NCI-H1436 treated with DMSO at 0.1 percent for 48 hours (cell line): ENCODE measurements around the gene MRFAP1L1.

Source experiments
- DNase-seq: peaks from one replicate; lab custom pipeline; 2025; lab: John Stamatoyannopoulos, UW

Gene MRFAP1L1

GRCh38 chr4:6716018-6716911 lies 6.6 kb upstream of the MRFAP1L1 start, which contains the start of gene BLOC1S4:
Gene BLOC1S4, plus strand, starts transcription at chr4:6716174. Its CDS starts 36 bp downstream, at chr4:6716210.
- no peak for DNase-seq

DNA sequence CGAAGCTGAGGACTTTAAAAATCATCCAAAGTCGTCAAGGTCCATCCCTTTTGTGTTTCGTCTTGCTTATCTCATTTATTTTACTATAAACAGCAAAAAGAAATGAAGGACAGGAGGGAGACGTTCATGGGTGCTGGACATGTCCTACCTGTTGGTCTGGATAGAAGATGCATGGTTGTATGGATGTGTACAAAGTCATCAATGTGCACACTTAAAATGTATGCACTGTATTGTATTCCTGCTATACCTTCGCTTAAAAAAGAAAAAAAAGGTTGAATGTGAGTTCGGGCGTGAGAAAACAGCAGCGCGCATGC lies 6.0 kb upstream of the MRFAP1L1 start:
- no peak for DNase-seq

- DNase-seq = no peak
These were observed 5.3 kb upstream of the MRFAP1L1 start for GRCh38 chr4:6714954-6715353.

DNA sequence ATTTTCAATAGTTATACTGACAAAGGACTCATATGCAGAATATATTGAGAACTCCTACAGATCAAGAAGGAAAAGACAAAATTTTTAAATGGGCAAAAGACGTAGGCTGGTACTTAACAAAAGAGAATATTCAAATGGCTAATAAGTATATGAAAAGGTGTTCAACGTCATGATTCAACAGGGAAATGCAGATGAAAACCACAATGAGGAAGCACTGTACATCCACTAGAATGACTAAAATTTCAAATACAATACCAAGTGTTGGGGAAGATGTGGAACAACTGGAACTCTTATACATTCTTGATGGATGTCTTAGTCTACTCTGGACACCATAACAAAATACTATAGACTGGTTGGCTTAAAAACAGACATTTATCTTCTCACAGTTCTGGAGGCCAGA lies 1.3 kb upstream of the MRFAP1L1 start:
- no peak for DNase-seq

- no peak for DNase-seq
These were observed 617 bp upstream of the MRFAP1L1 start for GRCh38 chr4:6710282-6710681.

DNA sequence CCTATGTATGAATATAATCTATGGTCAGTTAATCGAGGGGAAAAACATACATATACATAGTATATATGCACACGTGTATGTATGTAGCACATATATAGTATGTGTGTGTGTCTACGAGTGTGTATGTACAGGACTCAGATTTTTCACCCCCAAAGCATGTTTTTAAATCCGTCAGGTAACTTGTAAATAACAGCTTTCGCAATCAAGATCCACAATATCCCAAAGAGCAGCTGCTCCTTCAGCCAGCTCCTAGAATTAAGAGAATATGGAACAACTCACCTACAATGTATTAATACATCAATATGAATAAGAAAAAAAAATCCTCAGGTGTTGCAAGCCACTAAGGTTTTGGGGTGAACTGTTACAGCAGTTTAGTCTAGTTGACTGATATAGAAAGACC lies 3.5 kb downstream of the MRFAP1L1 start:
- DNase-seq = no peak

GRCh38 chr4:6705646-6706045 lies 4.0 kb downstream of the MRFAP1L1 start:
- DNase-seq = no peak

GRCh38 chr4:6703786-6704185 lies 5.9 kb downstream of the MRFAP1L1 start:
- no peak for DNase-seq

- DNase-seq = no peak
These were observed 6.9 kb downstream of the MRFAP1L1 start for GRCh38 chr4:6702761-6703160.

- no peak for DNase-seq
These were observed 8.3 kb downstream of the MRFAP1L1 start for GRCh38 chr4:6701371-6701770.

GRCh38 chr4:6699903-6700302 lies 9.8 kb downstream of the MRFAP1L1 start:
- no peak for DNase-seq

DNA sequence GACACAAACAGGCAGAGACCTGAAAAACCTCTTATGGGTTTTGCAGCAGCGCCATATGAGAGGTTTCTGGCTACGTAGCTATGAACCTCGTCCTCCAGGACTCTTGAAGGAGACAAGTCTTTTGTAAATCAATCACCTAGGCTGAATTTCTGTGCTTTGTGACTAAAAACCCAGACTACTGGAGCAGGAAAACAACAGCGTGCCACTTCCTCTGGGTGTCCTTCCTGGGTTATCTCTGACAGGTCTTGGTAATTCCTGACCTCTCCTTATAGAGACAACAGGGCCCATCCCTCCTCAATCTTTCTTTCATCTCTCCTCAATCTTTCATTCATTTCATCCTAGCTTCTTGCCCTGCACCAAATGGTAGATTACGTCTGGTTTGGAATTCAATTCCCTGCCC lies 10.3 kb downstream of the MRFAP1L1 start:
- DNase-seq = no peak

- no peak for DNase-seq
These were observed 12.5 kb downstream of the MRFAP1L1 start for GRCh38 chr4:6697131-6697530.

GRCh38 chr4:6696611-6697010 lies 13.1 kb downstream of the MRFAP1L1 start:
- no peak for DNase-seq

DNA sequence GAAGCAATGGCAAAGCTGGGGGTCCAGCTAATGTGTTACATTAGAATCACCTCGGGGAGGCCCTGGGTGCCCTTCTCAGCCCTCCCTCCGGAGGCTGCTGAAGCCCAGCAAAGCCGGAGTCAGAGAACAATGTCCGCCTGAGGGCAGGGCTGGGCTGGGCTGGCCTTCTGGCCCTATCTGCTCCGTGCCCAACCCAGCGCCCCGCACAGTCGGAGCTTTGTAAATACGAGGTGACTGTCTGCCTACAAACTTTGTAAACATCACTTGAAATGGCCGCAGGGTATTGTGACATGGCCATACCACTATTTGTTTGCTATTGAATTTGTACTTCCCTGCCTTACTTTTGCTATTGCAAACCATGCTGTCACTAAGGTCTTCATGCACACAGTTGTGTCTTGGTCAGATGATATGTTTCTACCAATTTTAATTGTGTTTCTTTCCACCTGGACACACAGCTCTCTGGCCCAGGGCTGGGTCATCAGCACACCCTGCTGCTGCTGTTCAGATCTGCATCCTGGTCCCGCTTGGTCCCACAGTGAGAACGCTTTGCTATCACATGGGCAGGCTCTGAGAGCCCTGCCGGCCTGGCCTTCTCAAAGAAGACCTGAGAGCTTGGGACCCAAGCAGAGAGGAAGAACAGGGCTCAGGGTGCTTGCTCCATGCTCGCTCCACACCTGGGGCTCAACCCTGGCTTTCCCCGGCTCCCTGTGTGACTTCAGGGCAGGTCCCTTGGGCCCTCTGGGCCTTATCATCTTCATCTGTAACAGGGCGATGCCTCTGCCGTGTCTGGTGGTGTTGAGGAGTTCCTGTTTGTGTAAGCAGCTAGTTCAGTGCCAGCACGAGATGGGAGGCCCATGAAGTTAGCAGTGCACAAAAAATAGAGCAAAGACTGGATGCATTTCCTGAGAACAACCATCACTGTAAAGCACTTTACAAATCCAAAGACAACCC lies 13.7 kb downstream of the MRFAP1L1 start:
- DNase-seq = no peak

- DNase-seq = no peak
These were observed 15.3 kb downstream of the MRFAP1L1 start for GRCh38 chr4:6694177-6694901.

DNA sequence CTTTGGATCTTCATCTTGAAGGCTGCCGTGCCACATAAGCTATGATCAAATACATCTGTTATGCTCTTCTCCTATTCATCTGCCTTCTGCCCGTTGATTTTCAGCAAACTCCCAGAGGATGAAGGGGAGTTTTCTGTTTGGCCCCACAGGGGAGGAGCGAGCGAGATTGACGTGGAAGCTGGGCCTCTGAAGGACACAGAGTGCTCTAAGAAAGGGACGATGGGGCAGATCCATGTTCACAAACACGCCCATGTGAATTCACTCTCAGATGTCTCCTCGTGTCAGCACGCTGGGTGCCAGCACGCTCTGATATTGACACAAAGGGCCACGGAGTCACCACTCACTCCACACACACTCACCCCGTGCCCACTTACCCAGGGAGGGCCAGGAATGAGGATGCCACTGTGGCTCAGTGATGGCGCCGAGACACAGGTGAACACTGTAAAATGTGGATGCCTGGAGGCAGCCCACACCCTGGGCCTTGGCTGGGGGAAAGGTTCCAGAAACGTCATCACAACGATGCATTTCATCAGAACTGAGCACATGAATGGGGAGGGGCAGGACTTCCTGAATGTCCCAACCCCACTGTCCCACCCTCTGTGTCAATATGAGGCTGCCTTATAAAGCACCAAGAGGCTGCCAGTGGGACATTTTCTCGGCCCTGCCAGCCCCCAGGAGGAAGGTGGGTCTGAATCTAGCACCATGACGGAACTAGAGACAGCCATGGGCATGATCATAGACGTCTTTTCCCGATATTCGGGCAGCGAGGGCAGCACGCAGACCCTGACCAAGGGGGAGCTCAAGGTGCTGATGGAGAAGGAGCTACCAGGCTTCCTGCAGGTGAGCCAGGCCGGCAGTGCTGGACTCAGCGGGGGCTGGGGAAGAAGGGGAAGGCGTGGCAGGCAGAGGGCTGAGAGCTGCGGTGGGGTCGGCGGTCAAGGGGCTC lies 16.2 kb downstream of the MRFAP1L1 start, which contains the start of gene S100P:
Gene S100P (plus strand): TSS at position 648 of the 946 bp plus-strand sequence. CDS start 55 bp downstream, at position 703.
- no peak for DNase-seq

DNA sequence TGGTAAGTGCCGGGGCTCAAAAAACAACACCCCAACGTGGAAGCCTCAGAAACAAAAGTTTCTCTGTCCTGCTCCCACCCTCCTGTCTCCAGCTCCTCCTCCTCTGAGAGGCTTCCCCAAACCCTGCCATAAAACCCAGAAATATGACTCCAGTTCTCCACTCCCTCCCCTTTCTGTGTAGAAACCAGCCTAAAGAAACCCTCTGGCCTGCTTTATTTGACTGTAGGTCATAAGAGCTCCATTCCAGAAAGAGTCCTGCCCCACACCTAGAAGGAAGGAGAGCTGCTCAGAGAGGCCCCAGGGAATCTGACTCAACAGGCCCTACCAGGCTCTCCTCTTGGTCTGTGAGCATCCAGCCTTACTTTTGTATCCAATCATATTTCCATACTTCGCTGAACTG lies 16.9 kb downstream of the MRFAP1L1 start:
- no peak for DNase-seq

DNA sequence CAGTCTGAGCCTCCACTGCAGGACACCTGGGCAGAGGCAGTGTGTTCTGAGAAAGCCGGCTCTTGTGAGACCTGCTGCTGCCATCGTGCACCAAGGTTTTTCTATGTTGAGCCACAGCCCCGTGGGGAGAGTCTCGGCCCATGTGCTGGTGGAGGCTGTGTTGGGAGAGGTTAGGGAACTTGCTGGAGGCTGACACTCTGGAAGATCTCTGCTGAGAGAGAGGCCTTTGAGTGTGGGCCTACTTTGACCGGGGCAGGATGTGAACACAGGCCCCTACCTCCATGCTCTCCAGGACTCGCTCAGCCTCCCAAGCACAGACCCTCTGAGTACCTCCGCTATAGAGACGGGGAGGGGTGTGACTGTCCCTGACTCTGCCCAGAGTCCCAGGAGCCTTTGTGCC lies 17.3 kb downstream of the MRFAP1L1 start:
- DNase-seq = no peak

- DNase-seq = no peak
These were observed 20.1 kb downstream of the MRFAP1L1 start for GRCh38 chr4:6689506-6689960.
